HG03175 (cell line): ENCODE results near the gene KRTAP10-6.
"Not testable (repeated sequence)": the region's sequence is repeated elsewhere in the genome, so short reads cannot be mapped to it uniquely, and the experiment has no call there.

Source experiments
- ATAC-seq: cut with Tn5 transposase; IDR thresholded peaks from one replicate; pipeline ENCODE4 v1.9.1; 2021; ENCODE audit warnings: mild to moderate bottlenecking, moderate library complexity; ENCODE audit not compliant: unreplicated experiment

KRTAP10-6 gene

DNA sequence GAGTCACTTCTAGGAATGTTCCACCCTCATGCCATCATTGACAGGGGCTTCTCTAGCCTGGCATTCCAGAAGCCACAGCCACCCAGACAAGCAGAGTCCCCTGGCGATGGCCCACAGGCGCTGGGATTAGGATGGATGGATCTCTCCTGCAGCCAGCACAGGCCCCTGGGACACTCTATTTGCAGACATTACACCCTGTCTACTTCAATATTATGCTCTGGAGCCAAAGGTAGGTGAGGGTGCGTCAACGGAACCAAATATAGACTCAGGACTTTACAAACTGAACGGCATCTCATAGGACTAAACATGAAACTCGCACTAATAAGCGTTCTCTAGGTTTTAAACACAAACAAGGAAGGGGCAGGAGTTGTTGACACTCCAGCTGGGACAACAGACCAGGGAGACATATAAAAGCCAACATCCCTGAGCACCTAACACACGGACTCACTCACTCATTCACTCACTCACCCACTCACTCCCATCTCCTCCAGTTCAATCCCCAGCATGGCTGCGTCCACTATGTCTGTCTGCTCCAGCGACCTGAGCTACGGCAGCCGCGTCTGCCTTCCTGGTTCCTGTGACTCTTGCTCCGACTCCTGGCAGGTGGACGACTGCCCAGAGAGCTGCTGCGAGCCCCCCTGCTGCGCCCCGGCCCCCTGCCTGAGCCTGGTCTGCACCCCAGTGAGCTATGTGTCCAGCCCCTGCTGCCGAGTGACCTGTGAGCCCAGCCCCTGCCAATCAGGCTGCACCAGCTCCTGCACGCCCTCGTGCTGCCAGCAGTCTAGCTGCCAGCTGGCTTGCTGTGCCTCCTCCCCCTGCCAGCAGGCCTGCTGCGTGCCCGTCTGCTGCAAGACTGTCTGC lies 8.0 kb upstream of the KRTAP10-6 start, which contains the start of gene KRTAP10-7:
TSS of gene KRTAP10-7 (plus strand) at position 480 of the 861 bp plus-strand sequence. CDS start at position 505, 25 bp downstream.
- ATAC-seq = not testable (repeated sequence)

GRCh38 chr21:44599264-44600029 lies 7.1 kb upstream of the KRTAP10-6 start:
- no peak for ATAC-seq

DNA sequence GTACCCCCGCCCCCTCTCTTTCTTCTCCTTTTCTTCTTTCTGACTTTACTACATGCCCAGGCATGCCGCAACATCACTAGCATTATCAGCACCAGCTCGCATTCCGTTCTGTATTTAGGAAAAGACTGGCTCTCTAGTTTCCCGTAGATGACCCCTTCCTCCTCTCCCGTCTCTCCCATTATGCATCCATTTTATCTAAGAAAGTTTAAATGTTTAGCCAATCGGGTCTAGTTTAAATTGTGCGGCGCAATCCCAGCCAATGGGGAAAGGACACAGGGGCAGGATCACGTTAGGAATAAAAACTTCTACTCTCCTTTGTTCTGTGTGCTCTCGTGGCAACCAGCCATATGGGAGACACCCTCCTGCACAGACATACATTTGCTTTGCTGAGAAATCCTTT lies 5.8 kb upstream of the KRTAP10-6 start:
- ATAC-seq = no peak

GRCh38 chr21:44596068-44596725 lies 3.9 kb upstream of the KRTAP10-6 start:
- ATAC-seq = no peak

DNA sequence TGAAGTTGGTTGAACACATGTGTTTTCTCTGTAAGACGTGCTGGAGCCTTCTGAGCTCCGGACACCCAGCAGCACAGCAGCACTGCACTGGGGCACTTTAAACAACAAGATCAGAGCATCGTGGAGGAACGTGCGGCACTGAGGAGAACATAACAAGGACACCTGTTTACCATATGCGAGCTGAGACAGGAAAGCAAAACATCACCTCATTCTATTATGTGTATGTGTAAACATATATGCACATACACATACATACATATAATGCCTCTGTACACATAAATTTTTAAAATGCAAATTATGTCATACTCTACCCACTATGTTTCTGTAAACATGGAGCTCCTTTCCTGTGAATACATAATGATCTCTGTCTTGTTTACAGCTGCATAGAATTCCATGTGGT lies 3.2 kb upstream of the KRTAP10-6 start:
- ATAC-seq = no peak

GRCh38 chr21:44594406-44594916 lies 2.2 kb upstream of the KRTAP10-6 start:
- ATAC-seq = no peak

DNA sequence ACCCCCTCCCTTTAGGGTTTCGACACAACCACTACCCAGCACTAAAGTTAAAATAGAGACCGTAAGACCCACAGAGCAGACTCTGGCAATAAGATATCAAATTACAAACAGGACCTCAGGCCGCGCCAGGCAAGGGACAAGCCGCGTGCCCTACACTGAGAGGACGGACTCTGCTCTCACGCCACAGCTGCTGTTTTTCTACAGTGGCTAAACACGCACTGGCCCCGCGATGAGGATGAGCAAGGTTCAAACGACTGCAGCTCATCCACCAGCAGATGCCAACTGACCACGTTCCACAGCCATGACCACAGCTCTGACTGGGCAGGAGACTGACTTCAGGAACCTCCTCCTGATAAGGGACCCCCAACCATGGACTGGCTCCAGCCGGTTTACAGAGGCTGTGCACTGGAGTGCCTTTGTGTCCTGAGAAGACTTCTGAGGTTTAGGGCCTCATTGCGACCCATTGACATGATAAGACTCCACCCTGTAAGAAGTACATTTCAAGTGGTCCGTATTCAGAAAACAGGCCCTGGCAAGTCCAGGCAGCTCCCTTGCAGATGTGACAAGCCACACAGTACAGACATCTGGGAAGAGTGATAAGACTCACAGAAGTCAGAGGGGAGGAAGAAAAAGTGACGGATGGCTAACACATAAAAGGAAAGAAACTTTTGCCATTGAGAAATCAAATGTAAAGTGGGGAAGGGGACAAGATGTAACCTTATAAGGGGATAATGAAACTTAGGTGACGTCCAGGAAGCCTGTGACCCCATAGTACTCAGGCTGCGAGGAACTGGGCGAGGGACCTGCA lies 1.5 kb upstream of the KRTAP10-6 start:
- ATAC-seq = no peak

GRCh38 chr21:44591801-44592130 lies 539 bp downstream of the KRTAP10-6 start:
- not testable (repeated sequence) for ATAC-seq

- not testable (repeated sequence) for ATAC-seq
These were observed 1.2 kb downstream of the KRTAP10-6 start for GRCh38 chr21:44590897-44591800.

- no peak for ATAC-seq
These were observed 2.0 kb downstream of the KRTAP10-6 start for GRCh38 chr21:44590311-44590721.

DNA sequence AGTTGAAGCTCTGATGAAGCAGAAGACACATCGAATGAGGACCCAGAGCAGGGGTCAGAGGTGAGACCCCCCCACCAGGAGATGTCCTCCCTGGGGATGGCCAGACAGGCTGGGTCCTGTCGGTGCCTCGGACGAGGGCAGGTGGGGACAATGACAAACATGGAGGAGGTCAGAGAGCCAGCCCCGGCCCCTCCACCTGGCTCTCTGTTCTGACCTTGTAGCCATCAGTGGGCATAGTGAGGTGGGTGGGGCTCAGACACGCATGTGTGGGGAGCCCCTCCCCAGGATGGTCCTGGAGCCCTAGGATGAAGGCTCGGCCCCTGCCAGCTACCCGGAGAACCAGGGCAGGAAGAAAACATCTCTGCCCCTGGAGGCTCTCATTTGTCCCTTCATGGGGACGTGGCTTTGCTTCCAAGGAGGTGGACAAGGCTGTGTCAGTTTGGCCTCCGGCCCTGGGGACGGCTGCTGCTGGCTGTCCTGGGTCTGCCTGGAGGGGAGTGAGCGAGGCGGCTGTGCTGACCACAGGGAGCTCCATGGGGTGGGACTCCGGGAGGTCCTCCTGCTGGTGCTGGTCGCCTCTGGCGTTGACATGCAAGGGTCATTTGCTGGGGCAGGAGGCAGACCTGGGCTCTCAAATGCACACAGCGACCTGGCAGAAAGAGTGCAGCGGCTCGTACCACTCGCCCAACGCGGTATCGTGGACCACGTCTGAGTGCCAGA lies 2.6 kb downstream of the KRTAP10-6 start:
- ATAC-seq = no peak

GRCh38 chr21:44589094-44589493 lies 3.2 kb downstream of the KRTAP10-6 start:
- ATAC-seq = no peak

- ATAC-seq = no peak
These were observed 6.4 kb downstream of the KRTAP10-6 start for GRCh38 chr21:44585892-44586291.

GRCh38 chr21:44583800-44584147 lies 8.5 kb downstream of the KRTAP10-6 start:
- no peak for ATAC-seq

- no peak for ATAC-seq
These were observed 9.1 kb downstream of the KRTAP10-6 start for GRCh38 chr21:44583089-44583799.

- no peak for ATAC-seq
These were observed 10.2 kb downstream of the KRTAP10-6 start for GRCh38 chr21:44582055-44582454.

- no peak for ATAC-seq
These were observed 11.1 kb downstream of the KRTAP10-6 start for GRCh38 chr21:44581158-44581557.

DNA sequence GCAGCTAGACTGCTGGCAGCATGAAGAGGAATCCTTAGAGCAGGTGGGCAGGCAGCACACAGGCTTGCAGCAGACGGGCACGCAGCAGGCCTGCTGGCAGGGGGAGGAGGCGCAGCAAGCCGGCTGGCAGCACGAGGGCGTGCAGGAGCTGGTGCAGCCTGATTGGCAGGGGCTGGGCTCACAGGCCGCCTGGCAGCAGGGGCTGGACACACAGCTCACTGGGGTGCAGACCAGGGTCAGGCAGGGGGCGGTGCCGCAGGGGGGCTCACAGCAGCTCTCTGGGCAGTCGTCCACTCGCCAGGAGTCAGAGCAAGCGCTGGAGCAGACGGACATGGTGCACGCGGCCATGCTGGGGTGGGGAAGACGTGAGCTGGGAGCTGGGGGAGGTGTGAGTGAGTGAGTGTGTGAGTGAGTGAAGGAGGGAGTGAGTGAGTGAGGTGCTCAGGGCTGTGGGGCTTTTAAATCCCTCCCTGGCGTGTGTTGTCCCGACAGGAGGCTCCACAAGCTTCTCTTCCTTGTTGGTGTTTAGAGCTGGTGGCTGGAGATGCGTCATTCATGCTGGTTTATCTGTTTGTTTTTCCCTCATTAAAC lies 12.0 kb downstream of the KRTAP10-6 start, which contains the start of gene KRTAP10-5:
TSS of gene KRTAP10-5 (minus strand) at position 374 of the 591 bp plus-strand sequence. CDS start at position 348, 26 bp downstream.
- ATAC-seq = not testable (repeated sequence)
